GM18520 (cell line): ENCODE results near the gene PDSS2.
A peak's percentile ranks its signal among the peaks of the same experiment; 100 is the strongest.
"Not testable (repeated sequence)": the region's sequence is repeated elsewhere in the genome, so short reads cannot be mapped to it uniquely, and the experiment has no call there.

Experiments used
- ATAC-seq: cut with Tn5 transposase; IDR thresholded peaks from one replicate; pipeline ENCODE4 v1.9.1; 2021; ENCODE audit not compliant: unreplicated experiment

PDSS2 gene

GRCh38 chr6:107369493-107369892 lies 89.9 kb downstream of the PDSS2 start:
- ATAC-seq: no peak

- ATAC-seq: no peak
Observed at GRCh38 chr6:107368471-107368870, 90.9 kb downstream of the PDSS2 start.

- not testable (repeated sequence) for ATAC-seq
Observed at GRCh38 chr6:107364173-107364572, 95.2 kb downstream of the PDSS2 start.

- ATAC-seq: no peak
Observed at GRCh38 chr6:107361753-107362604, 97.4 kb downstream of the PDSS2 start.

- ATAC-seq: no peak
Observed at GRCh38 chr6:107360476-107360875, 98.9 kb downstream of the PDSS2 start.

- no peak for ATAC-seq
Observed at GRCh38 chr6:107357842-107358241, 101.5 kb downstream of the PDSS2 start.

- ATAC-seq: no peak
Observed at GRCh38 chr6:107357031-107357430, 102.3 kb downstream of the PDSS2 start.

GRCh38 chr6:107355659-107356058 lies 103.7 kb downstream of the PDSS2 start:
- ATAC-seq: no peak

- no peak for ATAC-seq
Observed at GRCh38 chr6:107354451-107354850, 104.9 kb downstream of the PDSS2 start.

- no peak for ATAC-seq
Observed at GRCh38 chr6:107353773-107354382, 105.5 kb downstream of the PDSS2 start.

- no peak for ATAC-seq
Observed at GRCh38 chr6:107348224-107348623, 111.1 kb downstream of the PDSS2 start.

- ATAC-seq: no peak
Observed at GRCh38 chr6:107345393-107345792, 114.0 kb downstream of the PDSS2 start.

GRCh38 chr6:107344981-107345380 lies 114.4 kb downstream of the PDSS2 start:
- ATAC-seq: no peak

- no peak for ATAC-seq
Observed at GRCh38 chr6:107344383-107344782, 115.0 kb downstream of the PDSS2 start.

GRCh38 chr6:107342144-107342543 lies 117.2 kb downstream of the PDSS2 start:
- no peak for ATAC-seq

- no peak for ATAC-seq
Observed at GRCh38 chr6:107340881-107341280, 118.5 kb downstream of the PDSS2 start.

- ATAC-seq: no peak
Observed at GRCh38 chr6:107337191-107337741, 122.1 kb downstream of the PDSS2 start.

- ATAC-seq: no peak
Observed at GRCh38 chr6:107334026-107334425, 125.3 kb downstream of the PDSS2 start.

GRCh38 chr6:107333491-107333890 lies 125.9 kb downstream of the PDSS2 start:
- ATAC-seq: no peak

GRCh38 chr6:107331409-107332386 lies 127.7 kb downstream of the PDSS2 start:
- no peak for ATAC-seq

- peak; percentile 97 for ATAC-seq
Observed at GRCh38 chr6:107330168-107330567, 129.2 kb downstream of the PDSS2 start.
